ENCODE data around the gene SLC2A5.

GRCh38 chr1:9038338-9038650, 31.1 kb downstream of the SLC2A5 start:
- TF ChIP-seq POLR2A (IDR thresholded peaks at IDR 0.05; ENCODE audit: low read depth, low read length) (no peak), CTCF (IDR thresholded peaks at IDR 0.05; ENCODE audit: extremely low read depth in 1 of 2, insufficient read depth in 1 of 2, low read depth in 1 of 2, low read length in 2 of 2) (no peak)

Data from endothelial cell of umbilical vein (primary cell).